GM18861 (cell line): Measurements from ENCODE around the gene TRPV2.
"Not testable (repeated sequence)": the region's sequence is repeated elsewhere in the genome, so short reads cannot be mapped to it uniquely, and the experiment has no call there.

Experiments
- ATAC-seq: cut with Tn5 transposase; IDR thresholded peaks from one replicate; pipeline ENCODE4 v1.9.1; 2021; ENCODE audit not compliant: unreplicated experiment

TRPV2 gene

GRCh38 chr17:16415031-16415924 is at the start of gene TRPV2:
Gene TRPV2, plus strand, starts transcription at chr17:16415571. Its CDS starts 2,098 bp downstream, at chr17:16417669.
- ATAC-seq: no peak

GRCh38 chr17:16371742-16372141 is 43.6 kb upstream of the TRPV2 start:
- no peak for ATAC-seq

GRCh38 chr17:16374146-16374938 is 41.0 kb upstream of the TRPV2 start:
- no peak for ATAC-seq

- ATAC-seq: no peak
Observed at GRCh38 chr17:16377941-16378341, 37.4 kb upstream of the TRPV2 start.

- no peak for ATAC-seq
Observed at GRCh38 chr17:16378636-16379282, 36.6 kb upstream of the TRPV2 start.

- no peak for ATAC-seq
Observed at GRCh38 chr17:16379654-16380053, 35.7 kb upstream of the TRPV2 start.

- peak; percentile 75 for ATAC-seq
Observed at GRCh38 chr17:16380640-16381495, 34.5 kb upstream of the TRPV2 start, which contains the start of gene UBB. Gene UBB, plus strand, starts transcription at chr17:16381091. Its CDS starts 817 bp downstream, at chr17:16381908.

GRCh38 chr17:16381496-16381820 is 33.9 kb upstream of the TRPV2 start:
- ATAC-seq: no peak

GRCh38 chr17:16383216-16383615 is 32.2 kb upstream of the TRPV2 start:
- ATAC-seq: no peak

- no peak for ATAC-seq
Observed at GRCh38 chr17:16383772-16384287, 31.5 kb upstream of the TRPV2 start.

GRCh38 chr17:16384557-16384956 is 30.8 kb upstream of the TRPV2 start:
- no peak for ATAC-seq

- ATAC-seq: not testable (repeated sequence)
Observed at GRCh38 chr17:16386126-16386507, 29.3 kb upstream of the TRPV2 start.

- no peak for ATAC-seq
Observed at GRCh38 chr17:16391451-16391850, 23.9 kb upstream of the TRPV2 start.

- ATAC-seq: not testable (repeated sequence)
Observed at GRCh38 chr17:16392491-16392890, 22.9 kb upstream of the TRPV2 start.

- ATAC-seq: not testable (repeated sequence)
Observed at GRCh38 chr17:16395887-16396286, 19.5 kb upstream of the TRPV2 start.

- not testable (repeated sequence) for ATAC-seq
Observed at GRCh38 chr17:16396693-16397092, 18.7 kb upstream of the TRPV2 start.

- ATAC-seq: peak; percentile 89
Observed at GRCh38 chr17:16398270-16399267, 16.8 kb upstream of the TRPV2 start.

GRCh38 chr17:16403847-16404246 is 11.5 kb upstream of the TRPV2 start:
- not testable (repeated sequence) for ATAC-seq
